GM12892 (cell line): ENCODE results near the gene KIAA1958.

Source experiments
- POLR2A ChIP-seq: IDR thresholded peaks from 2 replicates; pipeline ENCODE4 v1.6.1; 2011; ENCODE audit warnings: low read depth, low read length, control low read depth
- POLR2AphosphoS5 ChIP-seq: IDR thresholded peaks from 2 replicates; pipeline ENCODE4 v1.6.1; 2011; ENCODE audit warnings: low read depth, low read length, control low read depth
- TAF1 ChIP-seq: IDR thresholded peaks from 2 replicates; pipeline ENCODE4 v1.6.1; 2011; ENCODE audit warnings: low read depth, mild to moderate bottlenecking, control low read depth, low read length, borderline replicate concordance

GRCh38 chr9:112586599-112587155, 100.0 kb downstream of the KIAA1958 start:
- TF ChIP-seq POLR2AphosphoS5 (no peak), POLR2A (no peak), TAF1 (no peak)
